ENCODE results near the gene STK26. TPM values are rescaled to one million over a fixed set of nuclear protein-coding genes. Genes with fewer than 3 reads are reported as not detected.

The STK26 gene
- total and polyA plus RNA-seq, 2 experiments from 2014 or later = 65.2 to 110 TPM

DNA sequence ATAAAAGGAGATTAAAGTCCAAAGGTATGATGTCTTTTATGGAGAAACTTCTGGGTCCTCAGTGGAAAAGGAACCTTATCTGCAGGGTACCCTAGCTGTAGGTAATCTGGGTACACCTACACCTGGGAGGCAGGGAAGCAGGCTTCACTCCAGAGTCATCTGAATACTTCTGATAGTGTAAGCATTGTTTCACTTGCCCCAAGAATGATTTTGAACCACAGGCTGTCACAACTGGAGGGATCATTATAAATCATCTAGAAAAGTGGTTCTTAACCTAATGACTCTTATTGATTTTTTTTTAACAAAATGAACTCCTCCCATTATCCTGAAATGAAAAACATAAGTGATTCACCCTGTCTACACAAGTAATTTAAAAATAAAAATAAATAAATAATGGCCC lies 44.0 kb upstream of the STK26 start (continued):
- TF ChIP-seq, protein P1, sequence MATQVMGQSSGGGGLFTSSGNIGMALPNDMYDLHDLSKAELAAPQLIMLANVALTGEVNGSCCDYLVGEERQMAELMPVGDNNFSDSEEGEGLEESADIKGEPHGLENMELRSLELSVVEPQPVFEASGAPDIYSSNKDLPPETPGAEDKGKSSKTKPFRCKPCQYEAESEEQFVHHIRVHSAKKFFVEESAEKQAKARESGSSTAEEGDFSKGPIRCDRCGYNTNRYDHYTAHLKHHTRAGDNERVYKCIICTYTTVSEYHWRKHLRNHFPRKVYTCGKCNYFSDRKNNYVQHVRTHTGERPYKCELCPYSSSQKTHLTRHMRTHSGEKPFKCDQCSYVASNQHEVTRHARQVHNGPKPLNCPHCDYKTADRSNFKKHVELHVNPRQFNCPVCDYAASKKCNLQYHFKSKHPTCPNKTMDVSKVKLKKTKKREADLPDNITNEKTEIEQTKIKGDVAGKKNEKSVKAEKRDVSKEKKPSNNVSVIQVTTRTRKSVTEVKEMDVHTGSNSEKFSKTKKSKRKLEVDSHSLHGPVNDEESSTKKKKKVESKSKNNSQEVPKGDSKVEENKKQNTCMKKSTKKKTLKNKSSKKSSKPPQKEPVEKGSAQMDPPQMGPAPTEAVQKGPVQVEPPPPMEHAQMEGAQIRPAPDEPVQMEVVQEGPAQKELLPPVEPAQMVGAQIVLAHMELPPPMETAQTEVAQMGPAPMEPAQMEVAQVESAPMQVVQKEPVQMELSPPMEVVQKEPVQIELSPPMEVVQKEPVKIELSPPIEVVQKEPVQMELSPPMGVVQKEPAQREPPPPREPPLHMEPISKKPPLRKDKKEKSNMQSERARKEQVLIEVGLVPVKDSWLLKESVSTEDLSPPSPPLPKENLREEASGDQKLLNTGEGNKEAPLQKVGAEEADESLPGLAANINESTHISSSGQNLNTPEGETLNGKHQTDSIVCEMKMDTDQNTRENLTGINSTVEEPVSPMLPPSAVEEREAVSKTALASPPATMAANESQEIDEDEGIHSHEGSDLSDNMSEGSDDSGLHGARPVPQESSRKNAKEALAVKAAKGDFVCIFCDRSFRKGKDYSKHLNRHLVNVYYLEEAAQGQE (IDR thresholded peaks at IDR 0.05; ENCODE audit: unreplicated experiment) = no peak
- TF ChIP-seq EZH2 (IDR thresholded peaks at IDR 0.05; ENCODE audit: low read depth, unreplicated experiment) (no peak), CREB1 (CRISPR knock-in tag; IDR thresholded peaks at IDR 0.05; ENCODE audit: low read depth) (no peak), STAT1 (IDR thresholded peaks at IDR 0.05; ENCODE audit: unreplicated experiment) (no peak), NANOG (IDR thresholded peaks at IDR 0.05; ENCODE audit: borderline replicate concordance) (no peak), ZNF331 (CRISPR knock-in tag; IDR thresholded peaks at IDR 0.05; ENCODE audit: low read depth) (no peak), JUNB (IDR thresholded peaks at IDR 0.05; ENCODE audit: unreplicated experiment) (no peak)

DNA sequence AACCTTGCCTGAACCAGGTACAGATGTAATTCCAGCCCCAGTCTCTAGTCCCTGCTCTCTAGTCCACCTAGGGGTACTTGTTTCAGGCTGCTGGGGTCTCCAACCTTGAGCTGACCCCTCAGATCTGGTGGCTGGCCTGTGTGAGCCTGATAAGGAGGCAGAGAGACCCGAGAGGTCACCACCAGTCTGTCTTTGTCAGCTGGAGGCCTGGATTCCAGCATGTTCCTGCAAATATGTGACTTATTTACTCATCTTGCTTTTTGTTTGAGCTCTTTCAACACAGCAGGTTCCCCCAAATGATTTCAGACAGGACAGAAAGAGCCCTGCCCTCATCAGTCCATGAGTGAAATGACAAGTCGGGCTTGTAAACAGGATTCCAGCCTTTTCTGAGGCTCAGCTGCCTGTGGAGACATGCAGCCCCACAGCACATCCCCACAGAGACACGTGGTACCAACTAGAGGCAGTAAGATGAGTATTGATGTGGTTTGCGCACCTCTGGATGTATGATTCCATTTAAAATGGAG lies 37.5 kb upstream of the STK26 start:
- peak; percentile 36 for DNase-seq (ENCODE audit: low spot score)
- TF ChIP-seq, protein P2, sequence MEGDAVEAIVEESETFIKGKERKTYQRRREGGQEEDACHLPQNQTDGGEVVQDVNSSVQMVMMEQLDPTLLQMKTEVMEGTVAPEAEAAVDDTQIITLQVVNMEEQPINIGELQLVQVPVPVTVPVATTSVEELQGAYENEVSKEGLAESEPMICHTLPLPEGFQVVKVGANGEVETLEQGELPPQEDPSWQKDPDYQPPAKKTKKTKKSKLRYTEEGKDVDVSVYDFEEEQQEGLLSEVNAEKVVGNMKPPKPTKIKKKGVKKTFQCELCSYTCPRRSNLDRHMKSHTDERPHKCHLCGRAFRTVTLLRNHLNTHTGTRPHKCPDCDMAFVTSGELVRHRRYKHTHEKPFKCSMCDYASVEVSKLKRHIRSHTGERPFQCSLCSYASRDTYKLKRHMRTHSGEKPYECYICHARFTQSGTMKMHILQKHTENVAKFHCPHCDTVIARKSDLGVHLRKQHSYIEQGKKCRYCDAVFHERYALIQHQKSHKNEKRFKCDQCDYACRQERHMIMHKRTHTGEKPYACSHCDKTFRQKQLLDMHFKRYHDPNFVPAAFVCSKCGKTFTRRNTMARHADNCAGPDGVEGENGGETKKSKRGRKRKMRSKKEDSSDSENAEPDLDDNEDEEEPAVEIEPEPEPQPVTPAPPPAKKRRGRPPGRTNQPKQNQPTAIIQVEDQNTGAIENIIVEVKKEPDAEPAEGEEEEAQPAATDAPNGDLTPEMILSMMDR (conservative IDR thresholded peaks at IDR 0.05; ENCODE audit: low read depth in 2 of 2) = peak in 1 of 2 experiments; percentile 7; a peak in 1 of 4 replicates
- TF ChIP-seq NANOG (IDR thresholded peaks at IDR 0.05; ENCODE audit: borderline replicate concordance) = no peak
- Histone ChIP-seq H3K4me3 (no peak overlapping the region), H3K4me1 (ENCODE audit: insufficient read depth) (no peaks in the 10 kb centered on the region), H4K20me1 (replicated peaks; ENCODE audit: insufficient read depth) (no peaks in the 10 kb centered on the region), H3K36me3 (ENCODE audit: insufficient read depth) (no peaks in the 10 kb centered on the region), H3K27me3 (ENCODE audit: insufficient read depth) (no peaks in the 10 kb centered on the region), H3K4me2 (no peak overlapping the region), H2AFZ (peak overlapping the region; percentile 69; the same call in 1 of the 2 replicates), H3K27ac (ENCODE audit: low read depth) (no peak overlapping the region), H3F3A (replicated peaks; ENCODE audit: low read depth) (no peaks in the 10 kb centered on the region), H3K79me2 (replicated peaks; ENCODE audit: insufficient read depth) (no peaks in the 10 kb centered on the region), H3K9me2 (ENCODE audit: insufficient read depth) (no peaks in the 10 kb centered on the region)
- Mint-ChIP-seq H3K27ac (peak overlapping the region; percentile 23; the same call in 1 of the 2 replicates), H3K9me3 (no peaks in the 10 kb centered on the region), H3K4me3 (no peak overlapping the region), H3K36me3 (ENCODE audit: low read depth) (no peaks in the 10 kb centered on the region), H3K4me1 (peaks cover 27% of the 10 kb centered on the region), H3K27me3 (ENCODE audit: insufficient read depth, low read depth, poor library complexity) (peaks cover 2% of the 10 kb centered on the region)
- peak; percentile 80 for ATAC-seq

DNA sequence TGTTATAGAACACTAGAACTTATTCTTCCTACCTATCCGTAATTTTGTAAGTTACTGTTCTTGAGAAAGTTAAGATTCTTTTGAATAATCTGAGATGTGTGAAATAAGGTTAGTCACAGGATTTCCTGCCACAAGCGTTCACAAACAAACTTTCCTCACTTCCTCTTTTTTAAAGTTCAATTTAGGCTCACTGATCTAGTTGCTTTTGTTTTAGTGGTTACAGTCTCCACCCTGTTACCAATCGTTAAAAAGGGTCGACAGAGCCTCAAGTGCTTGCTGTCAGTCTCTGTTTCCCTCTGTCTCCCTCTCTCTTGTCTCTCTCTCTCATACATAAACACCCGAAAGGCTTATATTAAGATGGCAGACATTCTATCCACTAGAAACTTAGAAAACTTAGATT lies 35.9 kb upstream of the STK26 start:
- DNase-seq (ENCODE audit: low spot score) = no peak
- no peaks in the 10 kb centered on the region for H4K20me1 ChIP-seq (replicated peaks; ENCODE audit: insufficient read depth)
- H3K9me3 Mint-ChIP-seq = no peaks in the 10 kb centered on the region
- no peaks in the 10 kb centered on the region for H3K4me1 ChIP-seq (ENCODE audit: insufficient read depth)
- no peak overlapping the region for H3K27ac ChIP-seq (ENCODE audit: low read depth)
- no peak overlapping the region for H3K4me3 Mint-ChIP-seq
- no peaks in the 10 kb centered on the region for H3F3A ChIP-seq (replicated peaks; ENCODE audit: low read depth)
- no peak overlapping the region for H3K4me2 ChIP-seq
- ATAC-seq = no peak
- no peaks in the 10 kb centered on the region for H3K9me2 ChIP-seq (ENCODE audit: insufficient read depth)
- no peaks in the 10 kb centered on the region for H3K36me3 Mint-ChIP-seq (ENCODE audit: low read depth)
- H3K27me3 Mint-ChIP-seq (ENCODE audit: insufficient read depth, low read depth, poor library complexity) = peaks cover 2% of the 10 kb centered on the region
- H3K79me2 ChIP-seq (replicated peaks; ENCODE audit: insufficient read depth) = no peaks in the 10 kb centered on the region
- no peak overlapping the region for H2AFZ ChIP-seq
- H3K4me1 Mint-ChIP-seq = peaks cover 14% of the 10 kb centered on the region
- no peak overlapping the region for H3K4me3 ChIP-seq
- H3K27ac Mint-ChIP-seq = no peak overlapping the region; the same call in 1 of the 2 replicates
- H3K27me3 ChIP-seq (ENCODE audit: insufficient read depth) = no peaks in the 10 kb centered on the region
- H3K36me3 ChIP-seq (ENCODE audit: insufficient read depth) = no peaks in the 10 kb centered on the region
- TF ChIP-seq STAT1 (IDR thresholded peaks at IDR 0.05; ENCODE audit: unreplicated experiment) = no peak

All from GM23338 (cell line).